Medulla oblongata (tissue), 1 donor: ENCODE data around the gene CEACAM19.

Experiments used
- DNase-seq: peaks from one replicate; pipeline ENCODE4 v3.0.0-alpha.2; 2015; ENCODE audit errors: extremely low spot score

CEACAM19 gene

DNA sequence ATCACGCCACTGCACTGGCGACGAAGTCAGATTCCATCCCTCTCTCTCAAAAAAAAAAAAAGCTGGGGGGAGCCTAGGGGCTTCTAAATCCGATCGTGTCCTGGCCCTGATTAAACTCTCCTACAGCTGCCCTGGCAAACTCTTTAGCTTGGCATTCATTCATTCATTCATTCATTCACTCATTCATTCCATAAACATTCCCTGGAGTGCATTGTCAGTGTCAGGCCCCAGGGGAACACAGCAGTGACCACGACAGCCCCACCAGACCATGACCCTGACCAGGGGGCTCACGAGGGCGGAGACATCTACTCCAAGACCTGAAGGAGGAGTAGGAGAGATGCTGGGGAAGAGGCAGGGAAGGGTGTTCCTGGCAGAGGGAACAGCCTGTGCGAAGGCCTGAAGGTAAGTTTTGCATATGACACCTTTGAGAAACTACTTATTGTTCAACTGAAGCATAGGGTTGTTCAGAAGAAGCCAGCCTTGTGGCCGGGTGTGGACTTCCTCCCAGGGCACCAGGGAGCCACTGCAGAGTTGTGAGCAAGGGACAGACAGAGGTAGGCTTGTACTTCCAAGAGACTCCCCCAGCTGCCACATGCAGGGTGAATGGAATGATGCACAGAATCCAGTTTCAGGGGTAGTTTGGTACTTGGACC lies 52.1 kb downstream of the CEACAM19 start:
- no peak for DNase-seq

DNA sequence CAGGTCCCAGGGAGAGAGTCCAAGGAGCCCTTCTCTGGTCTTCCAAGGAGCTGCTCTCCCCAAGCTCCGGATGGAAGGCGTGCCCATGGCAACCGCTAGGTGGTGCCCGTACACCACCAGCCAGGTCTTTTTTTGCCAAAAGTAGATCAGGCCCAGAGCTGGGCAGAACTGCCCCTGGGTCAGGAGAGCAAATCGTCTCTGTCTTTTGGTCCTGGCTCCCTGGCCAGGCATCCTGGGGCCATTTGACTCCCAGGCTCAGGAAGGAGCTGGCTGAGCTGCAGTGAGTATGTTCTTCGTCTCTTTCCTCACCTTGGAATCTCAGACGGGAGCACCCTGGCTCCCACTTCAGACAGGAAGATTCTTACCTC lies 52.7 kb downstream of the CEACAM19 start:
- DNase-seq = peak; percentile 81

DNA sequence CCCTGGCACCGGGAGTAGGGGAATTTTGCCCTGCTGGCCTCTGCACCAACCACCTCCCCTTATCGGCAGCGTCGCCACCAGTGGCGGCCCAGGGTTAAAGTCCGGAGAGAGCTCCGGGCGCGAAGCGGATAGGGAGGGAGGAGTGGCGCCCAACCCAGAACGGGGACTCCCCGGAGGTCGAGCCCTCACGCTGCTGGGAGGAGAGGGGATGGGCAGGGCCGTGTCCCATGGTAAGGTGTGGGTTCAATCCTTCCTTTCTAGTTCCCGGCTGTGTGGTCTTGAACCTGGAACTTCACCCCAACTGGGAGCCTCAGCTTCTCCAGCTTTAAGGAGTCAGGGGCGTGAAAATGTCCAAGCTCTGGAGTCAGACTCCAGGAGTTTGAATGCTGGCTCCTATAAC lies 54.0 kb downstream of the CEACAM19 start:
- no peak for DNase-seq

DNA sequence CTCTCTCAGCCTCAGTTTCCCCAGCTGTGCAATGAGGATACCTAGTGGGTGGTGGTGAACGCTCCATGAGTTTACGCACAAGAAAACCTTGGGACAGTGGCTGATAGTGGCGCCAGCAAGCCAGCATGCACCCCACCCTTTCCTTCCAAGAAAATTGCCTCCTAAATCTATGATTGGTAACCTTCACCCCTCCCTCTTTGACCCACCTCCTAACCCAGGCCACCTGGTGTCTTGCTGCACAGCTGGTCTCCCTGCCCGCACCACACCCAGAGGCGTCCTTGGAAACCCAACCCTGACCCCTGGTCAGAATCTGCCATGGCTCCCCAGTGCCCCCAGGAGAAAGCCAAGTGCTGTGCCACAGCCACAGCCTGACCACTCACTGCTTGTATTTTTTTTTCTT lies 54.4 kb downstream of the CEACAM19 start:
- no peak for DNase-seq

DNA sequence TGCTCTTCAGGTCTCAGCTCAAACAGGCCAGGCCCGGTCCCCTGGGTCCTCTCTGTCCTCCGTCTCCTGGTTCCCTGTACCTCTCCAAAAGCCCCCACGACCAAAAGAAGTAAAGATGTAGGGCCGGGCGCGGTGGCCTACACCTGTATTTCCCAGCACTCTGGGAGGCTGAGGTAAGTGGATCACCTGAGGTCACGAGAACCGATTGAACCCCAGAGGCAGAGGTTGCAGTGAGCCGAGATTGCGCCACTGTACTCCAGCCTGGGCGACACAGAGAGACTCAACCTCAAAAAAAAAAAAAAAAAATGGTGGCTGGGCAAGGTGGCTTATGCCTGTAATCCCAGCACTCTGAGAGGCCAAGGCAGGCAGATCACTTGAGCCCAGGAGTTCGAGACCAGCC lies 55.2 kb downstream of the CEACAM19 start:
- DNase-seq = no peak

DNA sequence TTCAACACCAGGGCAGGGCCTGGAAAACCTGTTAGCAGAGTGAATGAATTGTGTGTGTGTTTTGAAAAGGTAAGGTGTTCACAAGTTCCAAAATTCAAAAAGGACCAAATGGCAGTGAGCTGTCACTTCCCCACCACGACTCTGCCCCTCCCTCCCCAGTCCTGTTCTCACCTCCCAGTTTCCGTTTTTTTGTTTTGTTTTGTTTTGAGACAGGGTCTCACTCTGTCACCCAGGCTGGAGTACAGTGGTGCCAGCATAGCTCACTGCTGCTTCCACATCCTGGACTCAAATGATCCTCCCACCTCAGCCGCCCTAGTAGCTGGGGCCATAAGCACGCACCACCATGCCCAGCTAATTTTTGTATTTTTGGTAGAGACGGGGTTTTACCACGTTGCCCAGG lies 56.9 kb downstream of the CEACAM19 start:
- DNase-seq = no peak

DNA sequence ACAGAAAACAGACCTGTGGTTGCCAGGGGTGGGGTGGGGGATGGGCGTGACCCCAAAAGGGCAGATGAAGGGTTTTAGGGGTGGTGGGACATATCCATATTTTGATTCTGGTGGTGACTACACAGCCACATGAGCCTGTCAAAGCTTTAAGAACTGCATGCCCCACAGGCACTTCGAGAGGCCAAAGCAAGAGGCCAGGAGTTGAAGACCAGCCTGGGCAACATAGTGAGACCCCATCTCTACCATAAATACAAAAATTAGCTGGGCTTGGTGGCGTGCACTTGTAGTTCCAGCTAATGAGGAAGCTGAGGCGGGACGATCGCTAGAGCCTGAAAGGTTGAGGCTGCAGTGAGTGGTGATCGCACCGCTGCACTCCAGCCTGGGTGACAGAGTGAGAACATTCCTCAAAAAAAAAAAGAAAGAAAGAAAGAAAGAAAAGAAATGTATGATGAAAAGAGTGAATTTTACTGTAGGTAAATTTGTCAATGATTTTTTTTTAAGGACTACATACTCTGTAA lies 58.3 kb downstream of the CEACAM19 start:
- DNase-seq = no peak

DNA sequence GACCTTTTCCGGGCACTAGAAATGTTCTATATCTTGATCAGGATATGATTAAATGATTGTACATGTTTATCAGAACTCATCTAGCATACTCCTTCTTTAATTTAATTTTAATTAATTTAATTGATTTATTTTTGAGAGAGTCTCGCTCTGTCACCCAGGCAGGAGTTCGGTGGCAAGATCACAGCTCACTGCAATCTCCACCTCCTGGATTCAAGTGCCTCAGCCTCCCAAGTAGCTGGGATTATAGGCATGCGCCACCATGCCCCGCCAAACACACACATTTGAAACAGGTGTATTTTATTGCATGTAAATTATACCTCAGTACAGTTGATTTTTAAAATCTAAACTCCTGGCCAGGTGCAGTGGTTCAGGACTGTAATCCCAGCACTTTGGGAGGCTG lies 59.8 kb downstream of the CEACAM19 start:
- DNase-seq = no peak

DNA sequence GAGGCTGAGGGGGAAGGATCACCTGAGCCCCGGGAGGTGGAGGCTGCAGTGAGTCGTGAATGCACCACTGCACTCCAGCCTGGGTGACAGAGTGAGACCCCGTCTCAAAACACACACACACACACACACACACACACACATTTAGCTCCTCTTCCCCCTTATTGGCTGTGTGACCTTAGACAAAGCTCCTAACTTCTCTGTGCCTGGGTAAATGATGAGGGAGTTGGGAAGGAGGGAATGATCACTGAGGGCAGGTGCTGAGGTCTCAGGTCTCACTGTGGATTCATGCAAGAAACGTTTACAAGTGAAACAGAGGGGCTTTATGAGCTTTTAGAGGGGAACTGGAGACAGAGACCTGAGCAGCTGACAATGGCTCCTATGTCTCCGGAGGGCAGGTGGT lies 60.3 kb downstream of the CEACAM19 start:
- DNase-seq = no peak

DNA sequence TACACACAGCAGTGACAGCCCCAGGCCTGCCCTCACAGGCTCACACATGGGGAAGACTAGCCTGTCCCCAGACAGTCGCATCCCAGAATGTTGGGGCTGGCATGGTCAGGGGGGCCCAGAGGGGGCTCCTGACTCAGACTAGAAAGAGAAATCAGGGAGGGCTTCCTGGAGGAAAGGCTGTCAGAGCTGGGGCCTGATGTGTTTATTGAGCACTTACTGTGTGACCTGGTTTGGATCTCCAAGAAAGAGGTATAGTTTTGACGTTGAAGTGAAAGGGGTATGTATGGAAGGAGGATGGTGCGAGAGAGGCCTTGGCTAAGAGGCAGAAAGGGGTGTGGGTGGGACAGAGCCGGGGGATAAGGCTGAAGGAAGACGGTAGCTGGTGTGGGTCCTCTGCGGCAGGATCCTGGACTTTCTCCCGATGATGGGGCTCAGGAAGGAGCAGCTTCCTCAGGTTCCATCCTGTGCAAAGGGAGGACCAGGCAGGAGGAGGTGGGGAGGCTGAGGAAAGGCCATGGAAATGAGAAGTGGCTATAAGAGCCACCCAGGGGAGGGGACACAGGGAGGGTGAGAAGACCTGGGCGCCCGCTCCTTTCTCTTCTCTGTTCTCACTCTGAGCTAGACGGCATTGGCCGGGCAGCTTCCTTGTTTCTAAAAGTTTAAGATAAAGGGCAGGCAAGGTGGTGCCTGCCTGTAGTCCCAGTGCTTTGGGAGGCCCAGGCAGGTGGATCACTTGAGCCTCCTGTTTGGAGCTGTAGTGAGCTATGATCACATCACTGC lies 61.1 kb downstream of the CEACAM19 start:
- DNase-seq = no peak
